NCI-H2081 (cell line): Measurements from ENCODE around the gene PLCG2.
"Not testable (repeated sequence)": the region's sequence is repeated elsewhere in the genome, so short reads cannot be mapped to it uniquely, and the experiment has no call there.

Experiments used
- DNase-seq, 2 experiments: peaks; one replicate each; lab custom pipeline; 2025; lab: John Stamatoyannopoulos, UW

PLCG2 gene

GRCh38 chr16:81754858-81755257, 24.2 kb upstream of the PLCG2 start:
- no peak for DNase-seq

- DNase-seq = no peak
Measured at GRCh38 chr16:81755915-81756614, 23.0 kb upstream of the PLCG2 start.

- no peak for DNase-seq
Measured at GRCh38 chr16:81756615-81757356, 22.3 kb upstream of the PLCG2 start.

- no peak for DNase-seq
Measured at GRCh38 chr16:81758376-81758775, 20.7 kb upstream of the PLCG2 start.

GRCh38 chr16:81762322-81762721, 16.8 kb upstream of the PLCG2 start:
- not testable (repeated sequence) for DNase-seq

- no peak for DNase-seq
Measured at GRCh38 chr16:81765111-81765919, 13.8 kb upstream of the PLCG2 start.

- DNase-seq = no peak
Measured at GRCh38 chr16:81765969-81766368, 13.1 kb upstream of the PLCG2 start.

GRCh38 chr16:81767987-81768592, 11.0 kb upstream of the PLCG2 start:
- DNase-seq = peak; percentile 15 to 80

- no peak for DNase-seq
Measured at GRCh38 chr16:81770008-81770407, 9.1 kb upstream of the PLCG2 start.

GRCh38 chr16:81774348-81774747, 4.7 kb upstream of the PLCG2 start:
- DNase-seq = no peak

GRCh38 chr16:81775570-81775969, 3.5 kb upstream of the PLCG2 start:
- no peak for DNase-seq

- DNase-seq = no peak
Measured at GRCh38 chr16:81778231-81778630, 860 bp upstream of the PLCG2 start.

- no peak for DNase-seq
Measured at GRCh38 chr16:81779536-81780320, 637 bp downstream of the PLCG2 start.

- DNase-seq = no peak
Measured at GRCh38 chr16:81780350-81780749, 1.3 kb downstream of the PLCG2 start.

- no peak for DNase-seq
Measured at GRCh38 chr16:81782236-81782635, 3.1 kb downstream of the PLCG2 start.

GRCh38 chr16:81784072-81784795, 5.1 kb downstream of the PLCG2 start:
- peak in 1 of 2 experiments; percentile 33 for DNase-seq

- no peak for DNase-seq
Measured at GRCh38 chr16:81785138-81785924, 6.2 kb downstream of the PLCG2 start.

- DNase-seq = no peak
Measured at GRCh38 chr16:81786321-81786720, 7.2 kb downstream of the PLCG2 start.

GRCh38 chr16:81786868-81787267, 7.8 kb downstream of the PLCG2 start:
- DNase-seq = no peak

- DNase-seq = no peak
Measured at GRCh38 chr16:81787659-81788058, 8.6 kb downstream of the PLCG2 start.
